Measurements from ENCODE around the gene DCLK1. TPM values are rescaled to one million over a fixed set of nuclear protein-coding genes. Genes with fewer than 3 reads are reported as not detected.

Gene DCLK1
- total RNA-seq, 1 experiment from 2014 or later, result not detected

- intact Hi-C loops (cut with micrococcal nuclease; ENCODE audit: unreplicated experiment) (no loop called here), in situ Hi-C loops (cut with HindIII; ENCODE audit: low pct_unique_long_range_greater_than_20kb, low sequenced_read_pairs) (no loop called here)
- no TSS peak for BruUV-seq (replicated peaks)
- H3K4me1 ChIP-seq (ENCODE audit: control insufficient read depth, insufficient read depth, low read length), result no peaks in the 10 kb centered on the region
- ChIA-PET POLR2A (no interaction called here), CTCF (no interaction called here)
- H3K27me3 ChIP-seq (ENCODE audit: control insufficient read depth, insufficient read depth, low read length), result no peaks in the 10 kb centered on the region
- TF ChIP-seq SIN3A (IDR thresholded peaks at IDR 0.05; ENCODE audit: borderline replicate concordance, insufficient read depth, low read depth, low read length) (no peak), TCF7L2 (IDR thresholded peaks at IDR 0.05; ENCODE audit: low read depth, low read length) (no peak), REST (IDR thresholded peaks at IDR 0.05; ENCODE audit: insufficient read depth in 1 of 2, low read depth in 2 of 2, low read length in 1 of 2) (no peak), CTCF (IDR thresholded peaks at IDR 0.05) (no peak), POLR2AphosphoS5 (IDR thresholded peaks at IDR 0.05; ENCODE audit: low read depth, low read length) (no peak)
- H3K4me3 ChIP-seq (ENCODE audit: low read depth in 2 of 2, low read length in 2 of 2), result no peak overlapping the region
- H3K27ac ChIP-seq (ENCODE audit: low read length), result no peak overlapping the region
- DNase-seq (ENCODE audit: low read depth, low spot score) (no peak), ATAC-seq (no peak)
- no peaks in the 10 kb centered on the region for H3K36me3 ChIP-seq (ENCODE audit: control insufficient read depth, insufficient read depth, low read length)
- no peaks in the 10 kb centered on the region for H3K9me3 ChIP-seq (ENCODE audit: control insufficient read depth, insufficient read depth, low read depth, low read length)
Observed at GRCh38 chr13:35851881-35852280, 279.3 kb downstream of the DCLK1 start.

- TF ChIP-seq TCF7L2 (IDR thresholded peaks at IDR 0.05; ENCODE audit: low read depth, low read length), result no peak
- TF ChIP-seq REST (IDR thresholded peaks at IDR 0.05; ENCODE audit: insufficient read depth in 1 of 2, low read depth in 2 of 2, low read length in 1 of 2), result no peak
- no peak for TF ChIP-seq SIN3A (IDR thresholded peaks at IDR 0.05; ENCODE audit: borderline replicate concordance, insufficient read depth, low read depth, low read length)
- no peak for DNase-seq (ENCODE audit: low read depth, low spot score)
- CTCF ChIA-PET, result no interaction called here
- intact Hi-C loops (cut with micrococcal nuclease; ENCODE audit: unreplicated experiment) (no loop called here), in situ Hi-C loops (cut with HindIII; ENCODE audit: low pct_unique_long_range_greater_than_20kb, low sequenced_read_pairs) (no loop called here)
- Histone ChIP-seq H3K36me3 (ENCODE audit: control insufficient read depth, insufficient read depth, low read length) (no peaks in the 10 kb centered on the region), H3K27me3 (ENCODE audit: control insufficient read depth, insufficient read depth, low read length) (no peaks in the 10 kb centered on the region), H3K4me1 (ENCODE audit: control insufficient read depth, insufficient read depth, low read length) (no peaks in the 10 kb centered on the region), H3K4me3 (ENCODE audit: low read depth in 2 of 2, low read length in 2 of 2) (no peak overlapping the region), H3K27ac (ENCODE audit: low read length) (no peak overlapping the region), H3K9me3 (ENCODE audit: control insufficient read depth, insufficient read depth, low read depth, low read length) (no peaks in the 10 kb centered on the region)
- POLR2A ChIA-PET, result no interaction called here
- no peak for ATAC-seq
- BruUV-seq (replicated peaks), result no TSS peak
Observed at GRCh38 chr13:35851356-35851755, 279.8 kb downstream of the DCLK1 start.
